OCI-LY7 (cell line): Measurements from ENCODE around the gene LAPTM5. TPM values are rescaled to one million over a fixed set of nuclear protein-coding genes. Genes with fewer than 3 reads are reported as not detected.

Experiments
- BruUV-seq: library from RNA; stranded (reverse); fragments of 400-500 nt; replicated peaks from 2 replicates; lab custom pipeline; 2021; lab: Mats Ljungman, UMichigan
- CTCF ChIA-PET: fragments of 300-600 bp; sonication (Branson Sonifier 250); formaldehyde crosslinking; loops from one replicate; lab custom pipeline; 2022; ENCODE audit warnings: antibody characterized with exemption; ENCODE audit not compliant: unreplicated experiment; lab: Charles Lee
- POLR2A ChIA-PET: fragments of 300-600 bp; sonication (Branson Sonifier 250); formaldehyde crosslinking; loops from one replicate; lab custom pipeline; 2022; ENCODE audit warnings: antibody characterized with exemption; lab: Charles Lee
- DNase-seq: peaks from one replicate; pipeline ENCODE4 v3.0.0-alpha.2; 2015; ENCODE audit warnings: low spot score
- H2AFZ ChIP-seq: fragments of 200-600 bp; sonication (generic), shearing (Covaris generic); 2 replicates; pipeline ENCODE4 v1.6.1; 2014; ENCODE audit warnings: mild to moderate bottlenecking, antibody characterized with exemption, low read length, moderate library complexity
- H3K27ac ChIP-seq: fragments of 200-600 bp; sonication (generic); 2 replicates; pipeline ENCODE4 v1.5.1; 2014; ENCODE audit warnings: mixed run types, low read depth, mild to moderate bottlenecking, moderate library complexity, low read length, inconsistent platforms; ENCODE audit not compliant: poor library complexity, severe bottlenecking
- H3K36me3 ChIP-seq: fragments of 200-600 bp; sonication (generic); 2 replicates; pipeline ENCODE4 v1.6.1; 2014; ENCODE audit warnings: mild to moderate bottlenecking, antibody characterized with exemption, low read length, moderate library complexity, mixed read lengths; ENCODE audit not compliant: insufficient read depth
- H3K4me1 ChIP-seq: fragments of 200-600 bp; sonication (generic); 2 replicates; pipeline ENCODE4 v1.5.1; 2014; ENCODE audit warnings: mild to moderate bottlenecking, low read length; ENCODE audit not compliant: insufficient read depth, poor library complexity, severe bottlenecking
- H3K4me2 ChIP-seq: fragments of 200-600 bp; sonication (generic); 2 replicates; pipeline ENCODE4 v1.6.1; 2014; ENCODE audit warnings: mild to moderate bottlenecking, low read length
- H3K4me3 ChIP-seq: fragments of 200-600 bp; sonication (generic); 2 replicates; pipeline ENCODE4 v1.5.1; 2014; ENCODE audit warnings: mild to moderate bottlenecking, low read depth, low read length; ENCODE audit not compliant: poor library complexity, severe bottlenecking
- H3K79me2 ChIP-seq: fragments of 200-600 bp; sonication (generic); 2 replicates; pipeline ENCODE4 v1.6.1; 2016; ENCODE audit warnings: low read depth, mild to moderate bottlenecking, low read length, moderate library complexity, mixed read lengths; ENCODE audit not compliant: insufficient read depth
- H3K9me2 ChIP-seq: fragments of 200-600 bp; sonication (generic); 2 replicates; pipeline ENCODE4 v1.6.1; 2016; ENCODE audit warnings: mild to moderate bottlenecking, low read length, mixed read lengths; ENCODE audit not compliant: insufficient read depth
- H3K9me3 ChIP-seq: fragments of 200-600 bp; sonication (generic); 2 replicates; pipeline ENCODE4 v1.6.1; 2014; ENCODE audit warnings: mild to moderate bottlenecking, mixed run types, low read length, mixed read lengths
- H4K20me1 ChIP-seq: fragments of 200-600 bp; sonication (generic); 2 replicates; pipeline ENCODE4 v1.6.1; 2014; ENCODE audit warnings: mild to moderate bottlenecking, antibody characterized with exemption, low read length, moderate library complexity, mixed read lengths; ENCODE audit not compliant: insufficient read depth
- CTCF ChIP-seq: fragments of 200-600 bp; sonication (generic); conservative IDR thresholded peaks from 2 replicates; pipeline ENCODE4 v1.5.1; 2014; ENCODE audit warnings: mild to moderate bottlenecking, antibody characterized with exemption, low read length, moderate library complexity, mixed read lengths
- EZH2phosphoT487 ChIP-seq: fragments of 200-600 bp; sonication (generic); IDR thresholded peaks from 2 replicates; pipeline ENCODE4 v1.6.1; 2018; ENCODE audit warnings: low read depth, borderline replicate concordance, mild to moderate bottlenecking, mixed run types, antibody characterized with exemption, low read length, moderate library complexity, mixed read lengths
- intact Hi-C: fragments of 100-400 bp; cut with micrococcal nuclease; formaldehyde crosslinking; loops from one replicate; pipeline ENCODE4 v1.10.0; 2022; ENCODE audit not compliant: unreplicated experiment
- total RNA-seq, 2 experiments: library from RNA; depleted of rRNA in 1 of 2; stranded (reverse); fragments of >200 nt in 1 of 2; shearing (Covaris generic) in 1 of 2; gene quantifications; 2 replicates each; pipeline ENCODE4 v1.2.3, GENCODE V29; 2014 to 2022

The LAPTM5 gene
- total RNA-seq, 2 experiments from 2014 or later: 113 to 137 TPM

GRCh38 chr1:30697571-30698376 lies 59.8 kb downstream of the LAPTM5 start:
- no peaks in the 10 kb centered on the region for H3K9me3 ChIP-seq

GRCh38 chr1:30696831-30697230 lies 60.7 kb downstream of the LAPTM5 start:
- Histone ChIP-seq H3K4me1 (no peaks in the 10 kb centered on the region), H4K20me1 (no peaks in the 10 kb centered on the region), H3K79me2 (no peaks in the 10 kb centered on the region), H3K4me3 (no peak overlapping the region), H2AFZ (no peak overlapping the region), H3K36me3 (no peaks in the 10 kb centered on the region), H3K27ac (no peak overlapping the region), H3K4me2 (no peak overlapping the region), H3K9me2 (no peaks in the 10 kb centered on the region), H3K9me3 (no peaks in the 10 kb centered on the region)
- no peak for DNase-seq
- intact Hi-C loops: no loop called here
- POLR2A ChIA-PET: no interaction called here
- CTCF ChIA-PET: no interaction called here
- TF ChIP-seq CTCF: no peak
- TF ChIP-seq EZH2phosphoT487: no peak
- BruUV-seq: no TSS peak

More at GRCh38 chr1:30697571-30698376, 59.8 kb downstream of the LAPTM5 start:
- TF ChIP-seq EZH2phosphoT487 (no peak), CTCF (no peak)
- intact Hi-C loops: no loop called here
- no peak overlapping the region for H3K4me2 ChIP-seq
- no TSS peak for BruUV-seq
- no peak for DNase-seq
- ChIA-PET POLR2A (no interaction called here), CTCF (no interaction called here)
- no peaks in the 10 kb centered on the region for H3K79me2 ChIP-seq
- H3K36me3 ChIP-seq: no peaks in the 10 kb centered on the region
- H3K9me2 ChIP-seq: no peaks in the 10 kb centered on the region
- no peak overlapping the region for H3K4me3 ChIP-seq
- H4K20me1 ChIP-seq: no peaks in the 10 kb centered on the region
- no peak overlapping the region for H3K27ac ChIP-seq
- no peak overlapping the region for H2AFZ ChIP-seq
- H3K4me1 ChIP-seq: no peaks in the 10 kb centered on the region

GRCh38 chr1:30695439-30695841 lies 62.1 kb downstream of the LAPTM5 start:
- POLR2A ChIA-PET: no interaction called here
- no peaks in the 10 kb centered on the region for H3K36me3 ChIP-seq
- H3K9me3 ChIP-seq: no peaks in the 10 kb centered on the region
- intact Hi-C loops: no loop called here
- CTCF ChIA-PET: no interaction called here
- no peak overlapping the region for H3K27ac ChIP-seq
- no peaks in the 10 kb centered on the region for H3K79me2 ChIP-seq
- no peak overlapping the region for H3K4me3 ChIP-seq
- TF ChIP-seq CTCF: no peak
- no peak for TF ChIP-seq EZH2phosphoT487
- DNase-seq: no peak
- no peaks in the 10 kb centered on the region for H4K20me1 ChIP-seq
- H3K4me2 ChIP-seq: no peak overlapping the region
- H3K9me2 ChIP-seq: no peaks in the 10 kb centered on the region
- no peaks in the 10 kb centered on the region for H3K4me1 ChIP-seq
- no TSS peak for BruUV-seq
- H2AFZ ChIP-seq: no peak overlapping the region
